Tibial nerve (tissue), 4 donors: ENCODE data around the gene DHX16. TPM values are rescaled to one million over a fixed set of nuclear protein-coding genes. Genes with fewer than 3 reads are reported as not detected.
"Not testable (repeated sequence)": the region's sequence is repeated elsewhere in the genome, so short reads cannot be mapped to it uniquely, and the experiment has no call there.

ENCODE experiments used
- DNase-seq, 2 donors: peaks; one replicate each; pipeline ENCODE4 v3.0.0-alpha.2; 2019; ENCODE audit warnings: low spot score in 2 of 2
- H3K27ac ChIP-seq, 4 donors: fragments of 200-600 bp; sonication (generic) in 3 of 4; one replicate each; pipeline ENCODE4 v1.5.1; 2017 to 2019; ENCODE audit warnings: mild to moderate bottlenecking in 1 of 4
- H3K27me3 ChIP-seq, 2 donors: fragments of 200-600 bp; sonication (generic) in 1 of 2; one replicate each; pipeline versions ENCODE4 v1.5.1 to v1.6.0; 2017 to 2019
- H3K36me3 ChIP-seq, 3 donors: fragments of 200-600 bp; sonication (generic); one replicate each; pipeline ENCODE4 v1.5.1; 2018 to 2019
- H3K4me1 ChIP-seq, 4 donors: fragments of 200-600 bp; sonication (generic) in 3 of 4; one replicate each; pipeline ENCODE4 v1.5.1; 2017 to 2019
- H3K4me3 ChIP-seq, 4 donors: fragments of 200-600 bp; sonication (generic) in 3 of 4; one replicate each; pipeline ENCODE4 v1.5.1; 2017 to 2019; ENCODE audit warnings: mild to moderate bottlenecking in 1 of 4, moderate library complexity in 1 of 4
- H3K9me3 ChIP-seq, 4 donors: fragments of 200-600 bp; sonication (generic) in 3 of 4; one replicate each; pipeline ENCODE4 v1.5.1; 2017 to 2019
- EP300 ChIP-seq, 2 donors: sonication (generic); formaldehyde crosslinking; IDR thresholded peaks; one replicate each; pipeline ENCODE4 v1.6.1; 2017; ENCODE audit warnings: antibody characterized with exemption in 2 of 2, mild to moderate bottlenecking in 1 of 2
- POLR2A ChIP-seq, 2 donors: fragments of 450-650 bp; IDR thresholded peaks; one replicate each; pipeline ENCODE4 v1.6.1; 2017; ENCODE audit warnings: antibody characterized with exemption in 2 of 2, mild to moderate bottlenecking in 2 of 2, moderate library complexity in 2 of 2
- WGBS, 2 donors: methylation state at CpG; one replicate each; pipeline ENCODE4 v1.1.5; 2018; 5-methylcytosine and 5-hydroxymethylcytosine counted together
- total RNA-seq, 4 donors: library from RNA; depleted of rRNA; stranded (reverse); fragments of >200 nt; gene quantifications; one replicate each; pipeline ENCODE4 v1.1.0, GENCODE V29; 2016
- TF ChIP-seq, protein P1 (sequence below), 5 experiments: fragments of 200-600 bp in 3 of 5; fragments of 450-650 bp in 2 of 5; sonication (generic) in 3 of 5; IDR thresholded peaks; one replicate each; pipeline ENCODE4 v1.5.1; 2016 to 2019; ENCODE audit warnings: antibody characterized with exemption in 5 of 5, mild to moderate bottlenecking in 3 of 5, moderate library complexity in 2 of 5

The DHX16 gene
- total RNA-seq, 4 donors from 2014 or later, result 22.7 to 40.2 (median 29.2) TPM

DNA sequence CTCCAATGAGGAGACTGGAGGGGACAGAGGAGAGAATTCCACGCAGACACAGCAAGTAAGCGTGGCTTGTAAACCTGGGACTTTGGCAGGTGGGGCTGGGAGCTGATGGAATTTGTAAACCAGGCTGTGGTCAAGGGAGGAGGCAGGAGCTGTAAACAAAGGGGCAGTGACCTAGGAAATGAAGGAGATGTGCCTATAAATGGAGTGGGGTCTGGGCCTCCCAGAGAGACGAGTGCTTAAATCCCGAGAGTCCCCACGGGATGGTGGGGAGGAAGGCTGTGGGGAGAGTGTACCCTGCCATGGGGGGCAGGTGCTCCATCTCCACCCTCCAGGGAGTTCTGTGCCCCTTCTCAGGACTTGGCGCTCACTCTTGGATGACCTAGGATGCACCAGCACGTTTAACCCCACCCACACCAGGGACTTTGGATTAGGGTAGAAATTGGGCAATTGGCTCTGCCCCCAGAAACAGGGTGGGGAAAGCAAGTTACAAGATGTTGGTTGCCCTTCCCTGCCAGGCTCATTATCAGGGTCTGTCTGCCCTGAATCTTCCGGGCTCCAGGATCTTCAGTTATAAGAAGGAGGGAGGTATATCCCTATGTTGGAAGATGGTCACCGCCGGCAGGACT is 4.0 kb upstream of the DHX16 start:
- WGBS, 2 donors, result 72 to 79% methylated on average over 10 of the region's 10 CpGs
- Histone ChIP-seq H3K9me3 (no peaks in the 10 kb centered on the region), H3K4me1 (peaks cover 0 to 45% (median 33%) of the 10 kb centered on the region in 4 donors), H3K36me3 (peaks cover 5 to 52% (median 13%) of the 10 kb centered on the region in 3 donors), H3K27me3 (no peaks in the 10 kb centered on the region), H3K4me3 (no peak overlapping the region), H3K27ac (no peak overlapping the region)
- TF ChIP-seq, protein P1, sequence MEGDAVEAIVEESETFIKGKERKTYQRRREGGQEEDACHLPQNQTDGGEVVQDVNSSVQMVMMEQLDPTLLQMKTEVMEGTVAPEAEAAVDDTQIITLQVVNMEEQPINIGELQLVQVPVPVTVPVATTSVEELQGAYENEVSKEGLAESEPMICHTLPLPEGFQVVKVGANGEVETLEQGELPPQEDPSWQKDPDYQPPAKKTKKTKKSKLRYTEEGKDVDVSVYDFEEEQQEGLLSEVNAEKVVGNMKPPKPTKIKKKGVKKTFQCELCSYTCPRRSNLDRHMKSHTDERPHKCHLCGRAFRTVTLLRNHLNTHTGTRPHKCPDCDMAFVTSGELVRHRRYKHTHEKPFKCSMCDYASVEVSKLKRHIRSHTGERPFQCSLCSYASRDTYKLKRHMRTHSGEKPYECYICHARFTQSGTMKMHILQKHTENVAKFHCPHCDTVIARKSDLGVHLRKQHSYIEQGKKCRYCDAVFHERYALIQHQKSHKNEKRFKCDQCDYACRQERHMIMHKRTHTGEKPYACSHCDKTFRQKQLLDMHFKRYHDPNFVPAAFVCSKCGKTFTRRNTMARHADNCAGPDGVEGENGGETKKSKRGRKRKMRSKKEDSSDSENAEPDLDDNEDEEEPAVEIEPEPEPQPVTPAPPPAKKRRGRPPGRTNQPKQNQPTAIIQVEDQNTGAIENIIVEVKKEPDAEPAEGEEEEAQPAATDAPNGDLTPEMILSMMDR (IDR thresholded peaks at IDR 0.05), result no peak
- no peak for TF ChIP-seq EP300 (IDR thresholded peaks at IDR 0.05)
- TF ChIP-seq POLR2A (IDR thresholded peaks at IDR 0.05), result no peak
- no peak for DNase-seq

DNA sequence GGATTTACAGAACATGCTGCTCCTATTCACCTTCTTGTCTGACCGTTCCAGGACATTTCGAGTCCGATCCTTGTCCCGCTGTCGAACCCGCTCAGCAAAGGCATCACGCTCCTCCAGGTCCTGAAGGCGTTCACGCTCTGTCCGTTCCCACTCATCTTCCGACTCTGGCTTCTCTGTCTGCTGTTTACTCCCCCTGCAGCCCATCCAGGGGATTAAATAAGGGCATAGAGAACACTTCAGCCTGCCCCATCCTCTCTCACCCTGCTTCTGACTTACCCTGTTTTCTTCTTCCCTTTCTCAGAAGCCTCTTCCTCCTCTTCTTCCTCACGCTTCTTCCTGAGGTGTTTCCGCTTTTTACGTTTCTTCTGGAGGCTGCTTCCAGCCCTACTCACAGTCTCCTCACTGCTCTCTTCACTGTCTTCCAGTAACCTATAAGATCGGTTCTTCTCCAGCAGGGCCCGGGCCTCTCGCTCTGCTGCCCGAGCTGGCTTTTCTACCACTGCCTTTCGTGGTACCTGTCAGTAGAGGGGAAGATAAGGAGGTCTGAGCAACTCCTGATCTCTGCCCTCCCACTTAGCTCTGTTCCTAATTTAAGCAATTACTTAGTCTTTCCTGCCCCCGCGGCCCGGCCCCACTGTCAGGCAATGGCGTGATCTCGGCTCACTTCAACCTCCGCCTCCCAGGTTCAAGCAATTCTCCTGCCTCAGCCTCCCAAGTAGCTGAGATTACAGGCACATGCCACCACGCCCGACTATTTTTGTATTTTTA is 1.9 kb downstream of the DHX16 start:
- no peaks in the 10 kb centered on the region for H3K27me3 ChIP-seq
- peaks cover 0 to 30% (median 10%) of the 10 kb centered on the region in 4 donors for H3K4me1 ChIP-seq
- H3K36me3 ChIP-seq, result peaks cover 0 to 58% (median 12%) of the 10 kb centered on the region in 3 donors
- H3K4me3 ChIP-seq, result no peak overlapping the region
- no peaks in the 10 kb centered on the region for H3K9me3 ChIP-seq
- no peak for DNase-seq
- 85 to 86% methylated on average over 27 of the region's 27 CpGs for WGBS, 2 donors
- H3K27ac ChIP-seq, result no peak overlapping the region
- TF ChIP-seq EP300 (IDR thresholded peaks at IDR 0.05) (no peak), POLR2A (IDR thresholded peaks at IDR 0.05) (no peak)
- TF ChIP-seq, protein P1 (IDR thresholded peaks at IDR 0.05), result no peak

DNA sequence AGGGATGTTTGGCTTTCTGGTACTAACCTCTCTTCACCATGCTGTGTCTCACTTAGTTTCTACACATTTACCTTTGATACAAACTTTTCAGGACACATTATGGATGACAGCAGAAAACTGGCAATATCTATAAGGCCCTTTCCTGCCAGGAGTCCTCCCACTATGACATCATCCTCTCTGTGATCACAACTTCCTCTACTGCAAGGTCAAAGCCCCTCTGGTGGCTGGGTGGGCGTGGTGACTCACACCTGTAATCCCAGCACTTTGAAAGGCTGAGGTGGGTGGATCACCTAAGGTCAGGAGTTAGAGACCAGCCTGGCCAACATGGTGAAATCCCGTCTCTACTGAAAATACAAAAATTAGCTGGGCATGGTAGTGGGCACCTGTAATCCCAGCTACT is 6.5 kb downstream of the DHX16 start:
- WGBS, 2 donors, result 80 to 81% methylated on average over 2 of the region's 2 CpGs
- not testable (repeated sequence) for H3K4me3 ChIP-seq, H3K9me3 ChIP-seq, H3K27me3 ChIP-seq, DNase-seq, H3K27ac ChIP-seq
- Histone ChIP-seq H3K36me3 (peaks cover 4 to 98% (median 31%) of the 10 kb centered on the region in 3 donors), H3K4me1 (peaks cover 0 to 12% (median 2%) of the 10 kb centered on the region in 4 donors)

DNA sequence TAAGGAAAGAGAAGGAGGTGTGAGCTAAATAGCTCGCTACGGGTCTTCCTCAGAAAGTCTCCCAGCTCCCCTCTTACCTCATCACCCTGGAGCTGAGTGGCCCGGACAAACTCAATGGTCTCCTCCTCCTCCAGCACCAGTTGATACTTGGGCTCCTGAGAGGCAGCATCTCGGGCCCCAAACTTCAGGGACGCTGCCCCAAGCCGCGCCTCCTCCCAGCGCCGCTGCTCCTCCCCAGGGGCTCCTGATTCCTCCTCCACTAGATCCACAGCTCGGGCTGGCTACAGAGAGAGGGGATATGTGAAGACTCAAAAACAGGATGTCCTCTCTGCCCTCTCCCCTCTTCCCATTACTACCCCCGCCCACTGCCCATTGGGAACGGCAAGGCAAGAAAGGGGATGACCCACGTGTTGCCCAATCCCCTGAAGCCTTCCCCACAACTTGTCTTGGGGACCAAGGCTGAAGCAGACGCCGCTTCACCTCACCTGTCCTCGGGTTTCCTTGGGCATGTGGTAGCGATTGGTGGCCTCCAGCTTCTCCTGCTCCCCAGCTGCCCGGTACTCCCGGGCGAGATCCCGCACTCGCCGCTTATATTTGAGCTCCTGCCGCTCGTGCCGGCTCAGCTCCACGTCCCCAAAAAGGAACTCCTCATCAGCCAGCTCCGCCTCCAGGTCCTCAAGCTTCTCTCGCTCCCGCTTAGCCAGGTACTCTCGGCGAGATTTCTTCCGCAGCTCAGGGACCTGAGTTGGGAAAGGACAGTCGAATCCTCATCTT is 7.6 kb downstream of the DHX16 start:
- 91 to 92% methylated on average over 34 of the region's 34 CpGs for WGBS, 2 donors
- Histone ChIP-seq H3K27ac (no peak overlapping the region), H3K27me3 (no peaks in the 10 kb centered on the region), H3K9me3 (no peaks in the 10 kb centered on the region), H3K36me3 (peaks cover 4 to 100% (median 31%) of the 10 kb centered on the region in 3 donors), H3K4me1 (peaks cover 0 to 1% (median 0%) of the 10 kb centered on the region in 4 donors), H3K4me3 (no peak overlapping the region)
- DNase-seq, result no peak
- no peak for TF ChIP-seq POLR2A (IDR thresholded peaks at IDR 0.05)

DNA sequence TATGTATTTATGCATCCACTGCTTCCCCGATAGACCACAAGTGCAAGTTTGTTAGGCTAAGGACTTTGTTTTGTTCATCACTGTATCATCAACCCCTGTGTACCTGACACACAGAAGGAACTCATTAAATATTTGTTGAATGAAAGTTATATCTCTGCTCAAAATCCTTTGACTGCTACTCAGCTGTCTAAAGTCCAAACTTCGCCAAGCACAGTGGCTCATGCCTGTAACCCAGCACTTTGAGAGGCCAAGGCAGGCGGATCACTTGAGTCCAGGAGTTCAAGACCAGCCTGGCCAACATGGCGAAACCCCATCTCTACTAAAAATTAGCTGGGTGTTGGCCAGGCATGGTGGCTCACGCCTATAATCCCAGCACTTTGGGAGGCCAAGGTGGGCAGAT is 14.9 kb downstream of the DHX16 start:
- not testable (repeated sequence) for H3K9me3 ChIP-seq, H3K27ac ChIP-seq, H3K4me3 ChIP-seq, H3K4me1 ChIP-seq, DNase-seq, H3K27me3 ChIP-seq
- H3K36me3 ChIP-seq, result peaks cover 2 to 100% (median 50%) of the 10 kb centered on the region in 3 donors
- WGBS, 2 donors, result 89 to 90% methylated on average over 5 of the region's 5 CpGs

DNA sequence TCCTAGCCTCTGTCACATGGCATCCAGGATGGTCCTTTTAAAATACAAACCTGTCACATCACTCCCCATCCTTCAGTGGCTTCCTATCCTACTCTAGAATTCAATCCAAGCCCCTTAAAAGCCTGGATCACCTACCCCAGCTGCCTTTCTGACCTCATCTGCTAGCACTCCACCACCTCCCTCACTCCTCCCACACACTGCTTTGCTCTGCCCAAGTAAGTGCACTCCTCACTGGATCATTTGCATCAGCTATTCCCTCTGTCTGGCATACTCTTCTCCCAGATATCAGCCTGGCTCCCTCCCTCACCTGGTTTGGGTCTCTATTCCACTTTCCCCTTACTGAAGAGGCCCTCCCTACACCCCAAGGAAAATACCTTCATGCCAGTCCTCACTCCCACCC is 15.4 kb downstream of the DHX16 start:
- TF ChIP-seq POLR2A (IDR thresholded peaks at IDR 0.05), result no peak
- TF ChIP-seq, protein P1 (IDR thresholded peaks at IDR 0.05), result no peak
- TF ChIP-seq EP300 (IDR thresholded peaks at IDR 0.05), result no peak
- no peaks in the 10 kb centered on the region for H3K9me3 ChIP-seq
- H3K27ac ChIP-seq, result no peak overlapping the region
- no peak for DNase-seq
- no peaks in the 10 kb centered on the region for H3K4me1 ChIP-seq
- H3K36me3 ChIP-seq, result peaks cover 2 to 100% (median 50%) of the 10 kb centered on the region in 3 donors
- H3K4me3 ChIP-seq, result no peak overlapping the region
- H3K27me3 ChIP-seq, result no peaks in the 10 kb centered on the region
